ENCODE data around the gene TPX2.
"Not testable (repeated sequence)": the region's sequence is repeated elsewhere in the genome, so short reads cannot be mapped to it uniquely, and the experiment has no call there.

TPX2 gene

GRCh38 chr20:31720486-31721407 is 18.3 kb upstream of the TPX2 start:
- DNase-seq (ENCODE audit: low read depth): no peak

- DNase-seq (ENCODE audit: low read depth): no peak
These were observed 17.5 kb upstream of the TPX2 start for GRCh38 chr20:31721408-31722256.

- DNase-seq (ENCODE audit: low read depth): peak; percentile 23
These were observed 16.6 kb upstream of the TPX2 start, which contains the start of gene BCL2L1 for GRCh38 chr20:31722257-31723068. TSS of gene BCL2L1 (minus strand) at chr20:31722868. CDS start at chr20:31722218, 650 bp downstream.

GRCh38 chr20:31723069-31723318 is 16.1 kb upstream of the TPX2 start:
- DNase-seq (ENCODE audit: low read depth): no peak

GRCh38 chr20:31723319-31724078 is 15.6 kb upstream of the TPX2 start:
- DNase-seq (ENCODE audit: low read depth): peak; percentile 96

GRCh38 chr20:31731321-31731717 is 7.8 kb upstream of the TPX2 start:
- DNase-seq (ENCODE audit: low read depth): no peak

GRCh38 chr20:31739550-31739977 is 474 bp downstream of the TPX2 start:
- DNase-seq (ENCODE audit: low read depth): no peak

GRCh38 chr20:31740208-31740607 is 1.1 kb downstream of the TPX2 start:
- no peak for DNase-seq (ENCODE audit: low read depth)

- no peak for DNase-seq (ENCODE audit: low read depth)
These were observed 1.7 kb downstream of the TPX2 start for GRCh38 chr20:31740656-31741323.

- no peak for DNase-seq (ENCODE audit: low read depth)
These were observed 7.2 kb downstream of the TPX2 start for GRCh38 chr20:31746068-31746878.

- not testable (repeated sequence) for DNase-seq (ENCODE audit: low read depth)
These were observed 7.9 kb downstream of the TPX2 start for GRCh38 chr20:31747028-31747427.

GRCh38 chr20:31747640-31748039 is 8.6 kb downstream of the TPX2 start:
- DNase-seq (ENCODE audit: low read depth): no peak

- DNase-seq (ENCODE audit: low read depth): no peak
These were observed 10.1 kb downstream of the TPX2 start for GRCh38 chr20:31749223-31749622.

GRCh38 chr20:31751126-31751525 is 12.0 kb downstream of the TPX2 start:
- DNase-seq (ENCODE audit: low read depth): no peak

- no peak for DNase-seq (ENCODE audit: low read depth)
These were observed 18.2 kb downstream of the TPX2 start for GRCh38 chr20:31757254-31757653.

- DNase-seq (ENCODE audit: low read depth): no peak
These were observed 19.4 kb downstream of the TPX2 start for GRCh38 chr20:31758521-31758920.

- DNase-seq (ENCODE audit: low read depth): no peak
These were observed 19.9 kb downstream of the TPX2 start for GRCh38 chr20:31758991-31759390.

GRCh38 chr20:31759836-31760518 is 20.9 kb downstream of the TPX2 start:
- no peak for DNase-seq (ENCODE audit: low read depth)

GRCh38 chr20:31760519-31761240 is 21.6 kb downstream of the TPX2 start:
- no peak for DNase-seq (ENCODE audit: low read depth)

Measured in stimulated activated CD8-positive, alpha-beta memory T cell treated with anti-CD3 and anti-CD28 coated beads, Interleukin-12 subunit alpha, Interleukin-12 subunit beta, amount 100 ng/mL, for 1 hour (primary cell).